Measurements from ENCODE around the gene SEZ6L2. TPM values are rescaled to one million over a fixed set of nuclear protein-coding genes. Genes with fewer than 3 reads are reported as not detected.

The SEZ6L2 gene
- total and polyA plus RNA-seq, 2 of the 13 experiments (the other 11 are each of a cell fraction or from before 2014, with no cell fraction given): 14.9 to 16.9 TPM

DNA sequence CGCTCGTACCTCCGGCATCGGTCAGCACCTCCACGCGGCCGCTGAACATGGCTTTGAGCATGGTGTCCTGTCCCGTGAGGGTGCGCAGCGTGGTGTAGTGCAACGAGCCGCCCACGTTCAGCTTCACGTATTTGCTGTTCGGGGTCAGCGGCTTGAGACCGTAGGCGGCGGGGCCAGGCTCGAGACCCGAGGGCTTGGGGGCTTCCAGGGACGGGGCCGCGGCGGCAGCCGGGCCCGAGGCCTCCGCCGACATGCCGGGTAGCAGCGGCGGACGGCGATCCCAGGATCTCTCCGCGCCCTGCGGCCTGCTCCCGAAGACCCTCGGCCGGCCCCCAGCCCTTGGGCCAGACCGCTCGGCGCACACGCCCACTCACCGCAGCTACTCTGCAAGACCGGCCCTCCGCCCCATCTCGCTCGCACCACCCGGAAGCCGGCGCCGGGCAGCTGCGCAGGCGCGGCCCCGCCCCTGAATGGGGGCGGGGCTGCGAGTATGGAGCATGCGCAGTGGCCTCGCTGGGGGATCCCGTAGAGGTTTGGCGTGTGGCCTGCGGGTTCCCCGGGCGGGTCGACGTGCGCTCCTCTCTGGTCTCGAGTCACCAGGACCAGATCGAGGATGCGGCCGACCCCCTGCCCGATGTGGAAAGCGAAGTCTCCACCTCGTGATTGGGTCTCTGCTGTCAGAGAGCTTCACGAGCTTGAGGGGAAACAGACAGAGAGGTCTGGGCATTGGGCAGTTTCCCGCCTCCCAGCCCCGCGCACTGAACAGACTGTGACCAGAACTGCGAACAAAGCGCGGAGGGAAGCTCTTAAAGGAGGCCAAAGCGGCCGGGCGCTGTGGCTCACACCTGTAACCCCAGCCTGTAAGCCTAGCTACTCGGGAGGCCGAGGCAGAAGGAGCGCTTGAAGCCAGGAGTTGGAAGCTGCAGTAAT, 26.7 kb upstream of the SEZ6L2 start, which contains the start of gene KCTD13 (continued):
- TF ChIP-seq ZNF577 (CRISPR knock-in tag; IDR thresholded peaks at IDR 0.05; ENCODE audit: borderline replicate concordance, low read depth) (no peak), JUND (CRISPR knock-in tag; IDR thresholded peaks at IDR 0.05) (peak; percentile 67; the same call in 1 of the 2 replicates), FOXO1 (CRISPR knock-in tag; IDR thresholded peaks at IDR 0.05) (peak; percentile 11), GABPB1 (CRISPR knock-in tag; IDR thresholded peaks at IDR 0.05) (peak; percentile 87), MBNL3 (CRISPR knock-in tag; conservative IDR thresholded peaks at IDR 0.05) (no peak), PHF20 (CRISPR knock-in tag; IDR thresholded peaks at IDR 0.05) (peak; percentile 79), GLI4 (CRISPR knock-in tag; IDR thresholded peaks at IDR 0.05; ENCODE audit: borderline replicate concordance) (peak; percentile 41; the same call in 1 of the 2 replicates), ZNF775 (CRISPR knock-in tag; IDR thresholded peaks at IDR 0.05; ENCODE audit: borderline replicate concordance) (no peak), ZFP62 (CRISPR knock-in tag; IDR thresholded peaks at IDR 0.05) (no peak), ZNF644 (CRISPR knock-in tag; IDR thresholded peaks at IDR 0.05; ENCODE audit: low read depth) (no peak), NFE2L2 (IDR thresholded peaks at IDR 0.05; ENCODE audit: low read length) (no peak), POLR2A (IDR thresholded peaks at IDR 0.05; ENCODE audit: insufficient read depth in 1 of 2, low read depth in 2 of 2, low read length in 2 of 2) (peak; percentile 79 to 99), YY1 (IDR thresholded peaks at IDR 0.05; ENCODE audit: insufficient read depth, insufficient replicate concordance, low read depth, low read length) (no peak), ZNF747 (CRISPR knock-in tag; IDR thresholded peaks at IDR 0.05; ENCODE audit: borderline replicate concordance) (peak; percentile 97), ZNF781 (CRISPR knock-in tag; IDR thresholded peaks at IDR 0.05; ENCODE audit: borderline replicate concordance, not compliant biosample characterization) (peak; percentile 76), EED (CRISPR knock-in tag; IDR thresholded peaks at IDR 0.05) (peak; percentile 87), ZNF674 (CRISPR knock-in tag; IDR thresholded peaks at IDR 0.05; ENCODE audit: low read depth) (peak; percentile 80; the same call in 1 of the 2 replicates), ISX (CRISPR knock-in tag; conservative IDR thresholded peaks at IDR 0.05) (peak; percentile 91; the same call in 1 of the 2 replicates), ZNF121 (CRISPR knock-in tag; IDR thresholded peaks at IDR 0.05) (peak; percentile 11), EZH2 (conservative IDR thresholded peaks at IDR 0.05; ENCODE audit: low read depth, low read length) (no peak)
- TF ChIP-seq, protein P1, sequence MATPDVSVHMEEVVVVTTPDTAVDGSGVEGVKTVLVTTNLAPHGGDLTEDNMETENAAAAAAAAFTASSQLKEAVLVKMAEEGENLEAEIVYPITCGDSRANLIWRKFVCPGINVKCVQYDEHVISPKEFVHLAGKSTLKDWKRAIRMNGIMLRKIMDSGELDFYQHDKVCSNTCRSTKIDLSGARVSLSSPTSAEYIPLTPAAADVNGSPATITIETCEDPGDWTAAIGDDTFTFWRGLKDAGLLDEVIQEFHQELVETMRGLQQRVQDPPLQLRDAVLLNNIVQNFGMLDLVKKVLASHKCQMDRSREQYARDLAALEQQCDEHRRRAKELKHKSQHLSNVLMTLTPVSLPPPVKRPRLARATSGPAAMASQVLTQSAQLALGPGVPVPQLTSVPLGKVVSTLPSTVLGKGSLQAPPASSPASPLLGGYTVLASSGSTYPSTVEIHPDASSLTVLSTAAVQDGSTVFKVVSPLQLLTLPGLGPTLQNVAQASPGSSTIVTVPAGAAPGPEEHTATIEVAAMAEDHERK (CRISPR knock-in tag; IDR thresholded peaks at IDR 0.05; ENCODE audit: low read depth): no peak; the same call in 1 of the 2 replicates
- TF ChIP-seq, protein P2, sequence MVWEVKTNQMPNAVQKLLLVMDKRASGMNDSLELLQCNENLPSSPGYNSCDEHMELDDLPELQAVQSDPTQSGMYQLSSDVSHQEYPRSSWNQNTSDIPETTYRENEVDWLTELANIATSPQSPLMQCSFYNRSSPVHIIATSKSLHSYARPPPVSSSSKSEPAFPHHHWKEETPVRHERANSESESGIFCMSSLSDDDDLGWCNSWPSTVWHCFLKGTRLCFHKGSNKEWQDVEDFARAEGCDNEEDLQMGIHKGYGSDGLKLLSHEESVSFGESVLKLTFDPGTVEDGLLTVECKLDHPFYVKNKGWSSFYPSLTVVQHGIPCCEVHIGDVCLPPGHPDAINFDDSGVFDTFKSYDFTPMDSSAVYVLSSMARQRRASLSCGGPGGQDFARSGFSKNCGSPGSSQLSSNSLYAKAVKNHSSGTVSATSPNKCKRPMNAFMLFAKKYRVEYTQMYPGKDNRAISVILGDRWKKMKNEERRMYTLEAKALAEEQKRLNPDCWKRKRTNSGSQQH (CRISPR knock-in tag; IDR thresholded peaks at IDR 0.05; ENCODE audit: low read depth): peak; percentile 92
- TF ChIP-seq, protein P3, sequence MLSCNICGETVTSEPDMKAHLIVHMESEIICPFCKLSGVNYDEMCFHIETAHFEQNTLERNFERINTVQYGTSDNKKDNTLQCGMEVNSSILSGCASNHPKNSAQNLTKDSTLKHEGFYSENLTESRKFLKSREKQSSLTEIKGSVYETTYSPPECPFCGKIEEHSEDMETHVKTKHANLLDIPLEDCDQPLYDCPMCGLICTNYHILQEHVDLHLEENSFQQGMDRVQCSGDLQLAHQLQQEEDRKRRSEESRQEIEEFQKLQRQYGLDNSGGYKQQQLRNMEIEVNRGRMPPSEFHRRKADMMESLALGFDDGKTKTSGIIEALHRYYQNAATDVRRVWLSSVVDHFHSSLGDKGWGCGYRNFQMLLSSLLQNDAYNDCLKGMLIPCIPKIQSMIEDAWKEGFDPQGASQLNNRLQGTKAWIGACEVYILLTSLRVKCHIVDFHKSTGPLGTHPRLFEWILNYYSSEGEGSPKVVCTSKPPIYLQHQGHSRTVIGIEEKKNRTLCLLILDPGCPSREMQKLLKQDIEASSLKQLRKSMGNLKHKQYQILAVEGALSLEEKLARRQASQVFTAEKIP (CRISPR knock-in tag; IDR thresholded peaks at IDR 0.05; ENCODE audit: borderline replicate concordance): no peak

All from HepG2 (cell line).